Endothelial cell of hepatic sinusoid (primary cell): ENCODE results near the gene TSHZ2.
"Not testable (repeated sequence)": the region's sequence is repeated elsewhere in the genome, so short reads cannot be mapped to it uniquely, and the experiment has no call there.

Source experiments
- in situ Hi-C: cut with HindIII; loops from 2 replicates; pipeline ENCODE4 v1.10.0; 2017; ENCODE audit warnings: low sequenced_read_pairs

Gene TSHZ2

GRCh38 chr20:53521421-53521820 is 549.3 kb downstream of the TSHZ2 start:
- in situ Hi-C loops, result not testable (repeated sequence)

- in situ Hi-C loops, result no loop called here
Observed at GRCh38 chr20:53522026-53522425, 549.9 kb downstream of the TSHZ2 start.

GRCh38 chr20:53522696-53523095 is 550.5 kb downstream of the TSHZ2 start:
- in situ Hi-C loops, result no loop called here

- in situ Hi-C loops, result not testable (repeated sequence)
Observed at GRCh38 chr20:53523615-53524014, 551.5 kb downstream of the TSHZ2 start.

- in situ Hi-C loops, result no loop called here
Observed at GRCh38 chr20:53524589-53525312, 552.6 kb downstream of the TSHZ2 start.

GRCh38 chr20:53527196-53527595 is 555.0 kb downstream of the TSHZ2 start:
- in situ Hi-C loops, result no loop called here

- in situ Hi-C loops, result no loop called here
Observed at GRCh38 chr20:53529658-53530057, 557.5 kb downstream of the TSHZ2 start.

GRCh38 chr20:53530440-53530839 is 558.3 kb downstream of the TSHZ2 start:
- in situ Hi-C loops, result no loop called here

GRCh38 chr20:53532654-53533312 is 560.6 kb downstream of the TSHZ2 start:
- in situ Hi-C loops, result not testable (repeated sequence)

- in situ Hi-C loops, result no loop called here
Observed at GRCh38 chr20:53533500-53533899, 561.3 kb downstream of the TSHZ2 start.

- in situ Hi-C loops, result no loop called here
Observed at GRCh38 chr20:53534037-53534436, 561.9 kb downstream of the TSHZ2 start.

- in situ Hi-C loops, result no loop called here
Observed at GRCh38 chr20:53535878-53536277, 563.7 kb downstream of the TSHZ2 start.

GRCh38 chr20:53536382-53536781 is 564.2 kb downstream of the TSHZ2 start:
- in situ Hi-C loops, result not testable (repeated sequence)

GRCh38 chr20:53539516-53539915 is 567.4 kb downstream of the TSHZ2 start:
- in situ Hi-C loops, result no loop called here
